ENCODE data around the gene MICU2.

The MICU2 gene

GRCh38 chr13:21541271-21541670 lies 62.7 kb downstream of the MICU2 start:
- TF ChIP-seq, protein P1, sequence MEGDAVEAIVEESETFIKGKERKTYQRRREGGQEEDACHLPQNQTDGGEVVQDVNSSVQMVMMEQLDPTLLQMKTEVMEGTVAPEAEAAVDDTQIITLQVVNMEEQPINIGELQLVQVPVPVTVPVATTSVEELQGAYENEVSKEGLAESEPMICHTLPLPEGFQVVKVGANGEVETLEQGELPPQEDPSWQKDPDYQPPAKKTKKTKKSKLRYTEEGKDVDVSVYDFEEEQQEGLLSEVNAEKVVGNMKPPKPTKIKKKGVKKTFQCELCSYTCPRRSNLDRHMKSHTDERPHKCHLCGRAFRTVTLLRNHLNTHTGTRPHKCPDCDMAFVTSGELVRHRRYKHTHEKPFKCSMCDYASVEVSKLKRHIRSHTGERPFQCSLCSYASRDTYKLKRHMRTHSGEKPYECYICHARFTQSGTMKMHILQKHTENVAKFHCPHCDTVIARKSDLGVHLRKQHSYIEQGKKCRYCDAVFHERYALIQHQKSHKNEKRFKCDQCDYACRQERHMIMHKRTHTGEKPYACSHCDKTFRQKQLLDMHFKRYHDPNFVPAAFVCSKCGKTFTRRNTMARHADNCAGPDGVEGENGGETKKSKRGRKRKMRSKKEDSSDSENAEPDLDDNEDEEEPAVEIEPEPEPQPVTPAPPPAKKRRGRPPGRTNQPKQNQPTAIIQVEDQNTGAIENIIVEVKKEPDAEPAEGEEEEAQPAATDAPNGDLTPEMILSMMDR (IDR thresholded peaks at IDR 0.05; ENCODE audit: extremely low read depth, insufficient read depth, missing control alignments), result no peak
- in situ Hi-C loops (cut with MboI; ENCODE audit: low pct_unique_long_range_greater_than_20kb, low sequenced_read_pairs, unreplicated experiment), result no loop called here
- DNase-seq (ENCODE audit: low spot score), result no peak

DNA sequence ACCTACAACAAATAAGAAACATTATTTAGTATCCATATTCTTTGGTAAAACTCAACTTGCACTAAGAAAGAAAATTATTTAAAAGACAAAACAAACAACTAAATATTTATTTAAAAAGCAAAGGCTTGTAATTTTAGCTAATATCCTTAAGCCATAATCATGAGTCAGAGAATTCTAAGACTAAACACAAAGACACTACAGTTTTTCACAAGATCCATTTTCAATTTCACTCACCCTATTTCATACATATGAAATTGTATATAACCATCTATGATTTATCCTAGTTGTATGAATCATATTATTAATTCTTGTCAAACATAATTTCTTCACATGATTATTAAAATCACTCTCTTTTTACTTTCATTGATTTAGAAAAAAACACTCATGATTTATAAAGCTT lies 64.3 kb downstream of the MICU2 start:
- in situ Hi-C loops (cut with MboI; ENCODE audit: low pct_unique_long_range_greater_than_20kb, low sequenced_read_pairs, unreplicated experiment), result no loop called here
- no peak for DNase-seq (ENCODE audit: low spot score)
- TF ChIP-seq, protein P1 (IDR thresholded peaks at IDR 0.05; ENCODE audit: extremely low read depth, insufficient read depth, missing control alignments), result no peak

GRCh38 chr13:21538753-21539152 lies 65.2 kb downstream of the MICU2 start:
- DNase-seq (ENCODE audit: low spot score), result no peak
- TF ChIP-seq, protein P1 (IDR thresholded peaks at IDR 0.05; ENCODE audit: extremely low read depth, insufficient read depth, missing control alignments), result no peak
- in situ Hi-C loops (cut with MboI; ENCODE audit: low pct_unique_long_range_greater_than_20kb, low sequenced_read_pairs, unreplicated experiment), result no loop called here

- no peak for DNase-seq (ENCODE audit: low spot score)
- TF ChIP-seq, protein P1 (IDR thresholded peaks at IDR 0.05; ENCODE audit: extremely low read depth, insufficient read depth, missing control alignments), result no peak
- in situ Hi-C loops (cut with MboI; ENCODE audit: low pct_unique_long_range_greater_than_20kb, low sequenced_read_pairs, unreplicated experiment), result no loop called here
Measured at GRCh38 chr13:21538280-21538679, 65.7 kb downstream of the MICU2 start.

DNA sequence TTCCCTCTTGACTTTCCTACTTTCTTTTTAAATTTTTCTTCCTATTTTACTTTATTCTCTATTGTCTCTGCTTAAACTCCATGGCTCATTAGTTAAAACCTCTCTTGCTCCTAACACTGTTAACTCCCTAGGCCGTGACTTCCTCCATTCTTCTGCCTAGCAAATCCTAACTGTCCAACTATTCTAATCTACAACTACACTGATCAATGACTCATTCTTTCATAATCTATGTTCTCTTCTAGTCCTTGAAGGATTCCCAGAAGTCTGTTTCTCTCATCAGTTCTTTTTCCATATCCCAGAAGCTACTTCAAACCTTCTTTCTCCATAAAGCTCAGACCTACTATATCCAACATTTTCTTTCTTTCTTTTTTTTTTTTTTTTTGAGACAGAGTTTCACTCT lies 66.9 kb downstream of the MICU2 start:
- in situ Hi-C loops (cut with MboI; ENCODE audit: low pct_unique_long_range_greater_than_20kb, low sequenced_read_pairs, unreplicated experiment), result no loop called here
- DNase-seq (ENCODE audit: low spot score), result no peak
- TF ChIP-seq, protein P1 (IDR thresholded peaks at IDR 0.05; ENCODE audit: extremely low read depth, insufficient read depth, missing control alignments), result no peak

GRCh38 chr13:21534760-21535159 lies 69.2 kb downstream of the MICU2 start:
- in situ Hi-C loops (cut with MboI; ENCODE audit: low pct_unique_long_range_greater_than_20kb, low sequenced_read_pairs, unreplicated experiment), result no loop called here

More at GRCh38 chr13:21534760-21535159, 69.2 kb downstream of the MICU2 start:
- TF ChIP-seq, protein P1 (IDR thresholded peaks at IDR 0.05; ENCODE audit: extremely low read depth, insufficient read depth, missing control alignments), result no peak
- DNase-seq (ENCODE audit: low spot score), result no peak

Measured in GM13977 (cell line).